NCI-H1092 (cell line): ENCODE data around the gene EHD2.
"Not testable (repeated sequence)": the region's sequence is repeated elsewhere in the genome, so short reads cannot be mapped to it uniquely, and the experiment has no call there.

Source experiments
- DNase-seq: peaks from one replicate; lab custom pipeline; 2025; lab: John Stamatoyannopoulos, UW

The EHD2 gene

DNA sequence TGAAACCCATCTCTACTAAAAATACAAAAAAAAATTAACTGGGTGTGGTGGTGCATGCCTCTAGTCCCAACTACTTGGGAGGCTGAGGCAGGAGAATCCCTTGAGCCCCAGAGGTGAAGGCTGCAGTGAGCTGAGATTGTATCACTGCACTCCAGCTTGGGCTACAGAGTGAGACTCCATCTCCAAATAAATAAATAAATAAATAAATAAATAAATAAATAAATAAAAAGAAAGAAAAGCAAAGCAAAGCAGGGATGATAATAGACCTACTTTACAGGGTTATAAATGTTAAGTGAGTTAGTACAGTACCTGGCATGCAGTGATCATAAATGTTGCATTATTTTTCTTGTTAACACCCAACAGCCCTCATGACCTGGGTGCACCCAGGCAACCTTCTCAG lies 1.6 kb downstream of the EHD2 start:
- DNase-seq, result not testable (repeated sequence)

DNA sequence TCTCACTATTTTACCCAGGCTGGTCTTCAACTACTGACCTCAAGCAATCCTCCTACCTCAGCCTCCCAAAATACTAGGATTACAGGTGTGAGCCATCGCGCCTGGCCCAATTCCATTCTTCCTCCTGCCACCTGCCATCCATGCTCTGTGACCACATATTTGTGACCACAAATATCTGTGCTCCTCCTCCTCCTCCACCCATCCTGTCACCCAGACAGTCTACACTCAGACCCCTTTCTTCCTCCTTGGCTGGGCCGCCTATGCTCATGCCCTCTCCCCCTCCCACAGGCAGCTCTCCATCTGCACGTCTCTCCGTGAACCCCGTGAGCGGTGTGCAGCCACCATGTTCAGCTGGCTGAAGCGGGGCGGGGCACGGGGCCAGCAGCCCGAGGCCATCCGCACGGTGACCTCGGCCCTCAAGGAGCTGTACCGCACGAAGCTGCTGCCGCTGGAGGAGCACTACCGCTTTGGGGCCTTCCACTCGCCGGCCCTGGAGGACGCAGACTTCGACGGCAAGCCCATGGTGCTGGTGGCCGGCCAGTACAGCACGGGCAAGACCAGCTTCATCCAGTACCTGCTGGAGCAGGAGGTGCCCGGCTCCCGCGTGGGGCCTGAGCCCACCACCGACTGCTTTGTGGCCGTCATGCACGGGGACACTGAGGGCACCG lies 3.2 kb downstream of the EHD2 start:
- no peak for DNase-seq

DNA sequence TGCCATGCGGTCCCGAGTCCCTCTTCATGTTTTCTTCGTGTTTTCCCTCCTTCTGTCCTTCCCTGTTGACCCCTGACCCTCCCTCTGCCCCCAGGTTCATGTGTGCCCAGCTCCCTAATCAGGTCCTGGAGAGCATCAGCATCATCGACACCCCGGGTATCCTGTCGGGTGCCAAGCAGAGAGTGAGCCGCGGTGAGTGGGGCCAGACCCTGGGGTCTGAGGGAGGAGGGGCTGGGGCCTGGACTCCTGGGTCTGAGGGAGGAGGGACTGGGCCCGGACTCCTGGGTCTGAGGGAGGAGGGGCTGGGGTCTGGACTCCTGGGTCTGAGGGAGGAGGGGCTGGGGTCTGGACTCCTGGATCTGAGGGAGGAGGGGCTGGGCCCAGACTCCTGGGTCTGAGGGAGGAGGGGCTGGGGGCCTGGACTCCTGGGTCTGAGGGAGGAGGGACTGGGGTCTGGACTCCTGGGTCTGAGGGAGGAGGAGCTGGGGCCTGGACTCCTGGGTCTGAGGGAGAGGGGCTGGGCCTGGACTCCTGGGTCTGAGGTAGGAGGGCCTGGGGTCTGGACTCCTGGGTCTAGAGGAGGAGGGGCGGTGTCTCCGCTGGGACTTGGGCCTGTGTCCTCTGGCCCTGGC lies 5.3 kb downstream of the EHD2 start:
- not testable (repeated sequence) for DNase-seq

GRCh38 chr19:47719047-47719859 lies 6.0 kb downstream of the EHD2 start:
- no peak for DNase-seq

GRCh38 chr19:47720669-47721422 lies 7.6 kb downstream of the EHD2 start:
- DNase-seq, result no peak

DNA sequence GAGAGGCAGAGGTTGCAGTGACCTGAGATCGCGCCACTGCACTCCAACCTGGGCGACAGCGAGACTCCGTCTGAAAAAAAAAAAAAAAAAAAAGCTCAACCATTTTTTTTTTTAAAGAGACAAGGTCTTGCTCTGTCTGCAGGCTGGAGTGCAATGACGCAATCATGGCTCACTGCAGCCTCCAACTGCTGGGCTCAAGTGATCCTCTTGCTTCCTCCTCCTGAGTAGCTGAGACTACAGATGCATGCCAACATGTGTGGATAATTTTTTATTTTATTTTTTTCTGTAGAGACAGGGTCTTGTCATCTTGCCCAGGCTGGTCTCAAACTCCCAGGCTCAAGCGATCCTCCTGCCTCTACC lies 10.3 kb downstream of the EHD2 start:
- DNase-seq, result no peak

DNA sequence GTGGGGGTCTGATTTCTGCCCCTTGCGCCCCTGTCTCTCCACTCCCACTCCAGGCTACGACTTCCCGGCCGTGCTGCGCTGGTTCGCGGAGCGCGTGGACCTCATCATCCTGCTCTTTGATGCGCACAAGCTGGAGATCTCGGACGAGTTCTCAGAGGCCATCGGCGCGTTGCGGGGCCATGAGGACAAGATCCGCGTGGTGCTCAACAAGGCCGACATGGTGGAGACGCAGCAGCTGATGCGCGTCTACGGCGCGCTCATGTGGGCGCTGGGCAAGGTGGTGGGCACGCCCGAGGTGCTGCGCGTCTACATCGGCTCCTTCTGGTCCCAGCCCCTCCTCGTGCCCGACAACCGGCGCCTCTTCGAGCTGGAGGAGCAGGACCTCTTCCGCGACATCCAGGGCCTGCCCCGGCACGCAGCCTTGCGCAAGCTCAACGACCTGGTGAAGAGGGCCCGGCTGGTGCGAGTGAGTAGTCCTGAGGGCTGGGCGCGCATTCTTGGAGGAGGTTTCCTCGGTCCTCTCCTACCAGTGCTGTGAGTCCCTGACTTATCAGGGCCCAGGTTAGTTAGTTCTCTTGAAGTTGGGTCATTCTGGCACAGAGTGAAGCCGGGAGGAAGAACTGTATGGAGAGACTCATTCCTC lies 12.7 kb downstream of the EHD2 start:
- no peak for DNase-seq

GRCh38 chr19:47726467-47726866 lies 13.2 kb downstream of the EHD2 start:
- DNase-seq, result no peak

GRCh38 chr19:47728295-47728694 lies 15.1 kb downstream of the EHD2 start:
- DNase-seq, result not testable (repeated sequence)

DNA sequence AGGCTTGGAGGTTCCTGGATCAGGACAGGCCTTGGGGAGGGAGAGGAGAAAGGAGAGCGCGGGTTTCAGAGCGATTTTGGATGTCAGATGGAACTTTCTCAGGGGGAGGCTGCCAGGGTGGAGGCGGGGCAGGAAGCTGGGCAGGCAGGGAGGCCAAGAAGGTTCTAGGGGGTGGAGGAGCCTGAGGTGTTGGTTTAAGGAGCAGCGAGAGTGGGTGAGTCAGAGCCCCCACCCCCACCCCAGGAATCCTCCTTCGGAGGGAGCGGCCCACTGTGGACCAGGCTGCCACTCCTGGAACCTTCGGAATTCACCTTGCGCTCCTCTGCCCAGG lies 16.2 kb downstream of the EHD2 start:
- no peak for DNase-seq

DNA sequence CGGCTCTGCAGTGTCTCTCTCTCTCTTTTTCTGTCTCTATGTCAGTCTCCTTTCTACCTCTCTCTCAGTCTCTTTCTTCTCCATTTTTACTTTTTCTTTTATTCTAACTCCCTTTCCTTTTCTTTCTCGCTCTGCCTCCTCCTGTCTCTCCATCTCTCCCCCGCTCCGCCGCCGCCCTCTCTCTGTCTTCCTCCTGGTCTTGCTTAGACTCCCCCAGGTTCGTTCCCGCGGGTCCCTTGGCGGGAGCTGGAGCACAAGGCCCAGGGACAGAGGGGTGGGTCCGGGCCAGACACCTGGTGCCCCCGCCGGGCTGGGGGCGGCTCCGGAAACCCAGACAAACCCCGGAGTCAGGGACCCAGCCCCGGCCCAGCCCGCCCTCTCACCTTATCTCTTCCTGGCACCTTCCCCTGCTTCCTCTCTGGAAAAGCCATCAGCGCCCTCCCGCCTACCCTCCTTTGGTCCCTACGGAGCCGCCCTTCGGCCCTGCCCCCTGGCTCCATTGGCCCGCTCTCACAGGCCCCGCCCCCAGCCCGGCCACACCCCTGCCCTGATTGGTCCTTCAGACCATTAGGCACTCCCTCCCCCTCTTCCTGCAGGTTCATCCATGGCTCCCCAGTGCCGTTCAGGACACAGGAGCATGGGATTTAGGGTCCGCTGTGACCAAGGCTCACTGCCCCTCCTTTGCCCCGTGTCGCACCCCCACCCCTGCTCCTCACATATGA lies 16.7 kb downstream of the EHD2 start:
- no peak for DNase-seq

DNA sequence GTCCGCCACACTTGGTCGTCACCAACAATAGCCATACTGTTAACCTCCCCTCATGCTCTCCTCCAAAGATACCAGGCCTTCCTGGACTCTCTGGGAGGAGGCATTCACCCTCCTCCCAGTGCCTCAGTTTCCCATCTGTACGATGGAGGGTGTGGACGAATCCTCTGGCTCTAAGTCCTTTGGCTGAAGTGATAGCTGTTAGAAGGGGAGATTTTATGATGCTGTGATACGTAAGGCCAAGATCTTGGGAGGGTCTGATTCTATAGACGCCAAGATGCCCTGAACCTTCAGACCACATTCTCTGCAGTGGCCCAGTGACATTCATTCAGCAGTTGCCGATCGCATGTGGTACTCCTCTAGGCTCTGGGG lies 17.3 kb downstream of the EHD2 start:
- DNase-seq, result no peak

- DNase-seq, result no peak
These were observed 17.7 kb downstream of the EHD2 start for GRCh38 chr19:47730910-47731309.

DNA sequence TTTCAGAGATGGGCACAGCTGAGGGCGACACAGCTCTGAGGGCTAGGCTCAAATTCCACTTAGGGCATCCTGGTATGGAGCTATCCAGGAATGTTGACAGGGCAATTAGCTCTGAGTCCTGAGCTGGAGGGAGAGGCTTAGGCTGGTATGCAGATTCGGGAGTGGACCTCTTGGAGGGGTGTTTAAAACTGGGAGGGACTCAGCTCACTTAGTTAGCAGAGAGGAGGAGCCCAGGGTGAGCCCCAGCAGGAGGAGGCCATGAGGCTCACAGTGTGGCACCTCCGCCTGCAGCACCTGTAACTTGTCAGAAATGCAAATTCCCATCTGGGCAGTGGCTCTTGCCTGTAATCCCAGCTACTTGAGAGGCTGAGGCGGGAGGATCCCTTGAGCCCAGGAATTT lies 21.9 kb downstream of the EHD2 start:
- DNase-seq, result no peak

GRCh38 chr19:47740866-47741519 lies 27.8 kb downstream of the EHD2 start:
- no peak for DNase-seq

DNA sequence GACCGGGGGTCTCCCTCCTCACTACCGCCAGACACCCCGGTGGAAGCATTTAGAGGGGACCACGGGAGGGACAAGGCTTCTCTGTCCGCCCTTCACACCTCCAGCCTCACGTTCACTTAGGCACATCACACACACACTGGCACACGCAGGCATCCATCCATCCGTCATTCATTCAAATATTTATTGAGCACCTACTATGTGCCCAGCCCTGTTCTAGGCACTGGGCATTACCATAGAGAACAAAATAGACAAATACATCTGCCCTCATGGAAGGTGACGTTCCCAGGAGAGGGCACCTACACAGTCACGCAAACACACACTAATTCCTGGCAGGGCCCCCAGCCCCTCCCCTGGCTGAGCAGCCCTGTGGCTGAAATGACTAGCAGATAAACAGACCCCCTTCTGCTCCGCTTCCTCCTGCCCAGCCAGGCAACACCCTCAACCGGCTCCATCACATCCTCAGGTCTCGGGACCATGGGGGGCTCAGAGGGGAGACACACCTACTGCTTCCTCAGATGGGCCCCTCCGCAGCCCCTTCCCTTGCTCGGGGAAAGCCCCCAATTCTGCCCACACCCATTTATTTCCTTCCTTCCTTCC lies 28.4 kb downstream of the EHD2 start:
- no peak for DNase-seq

DNA sequence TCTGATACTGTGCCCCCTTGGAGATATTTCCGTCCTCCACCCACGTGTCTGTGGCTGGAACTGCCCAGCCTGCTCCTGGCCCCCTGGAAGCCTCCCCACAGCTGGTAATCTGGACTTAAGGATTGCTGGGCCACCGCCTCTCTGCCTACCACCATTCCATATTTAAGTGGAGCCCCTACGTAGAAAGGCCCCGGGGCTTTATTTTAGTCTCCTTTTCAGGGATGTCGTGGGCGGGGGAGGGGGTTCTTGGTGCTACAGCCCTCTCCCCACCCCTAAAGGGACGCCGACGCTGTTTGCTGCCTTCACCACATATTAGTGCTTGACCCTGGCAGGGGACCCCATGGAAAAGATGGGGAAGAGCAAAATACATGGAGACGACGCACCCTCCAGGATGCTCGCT lies 29.4 kb downstream of the EHD2 start:
- no peak for DNase-seq

DNA sequence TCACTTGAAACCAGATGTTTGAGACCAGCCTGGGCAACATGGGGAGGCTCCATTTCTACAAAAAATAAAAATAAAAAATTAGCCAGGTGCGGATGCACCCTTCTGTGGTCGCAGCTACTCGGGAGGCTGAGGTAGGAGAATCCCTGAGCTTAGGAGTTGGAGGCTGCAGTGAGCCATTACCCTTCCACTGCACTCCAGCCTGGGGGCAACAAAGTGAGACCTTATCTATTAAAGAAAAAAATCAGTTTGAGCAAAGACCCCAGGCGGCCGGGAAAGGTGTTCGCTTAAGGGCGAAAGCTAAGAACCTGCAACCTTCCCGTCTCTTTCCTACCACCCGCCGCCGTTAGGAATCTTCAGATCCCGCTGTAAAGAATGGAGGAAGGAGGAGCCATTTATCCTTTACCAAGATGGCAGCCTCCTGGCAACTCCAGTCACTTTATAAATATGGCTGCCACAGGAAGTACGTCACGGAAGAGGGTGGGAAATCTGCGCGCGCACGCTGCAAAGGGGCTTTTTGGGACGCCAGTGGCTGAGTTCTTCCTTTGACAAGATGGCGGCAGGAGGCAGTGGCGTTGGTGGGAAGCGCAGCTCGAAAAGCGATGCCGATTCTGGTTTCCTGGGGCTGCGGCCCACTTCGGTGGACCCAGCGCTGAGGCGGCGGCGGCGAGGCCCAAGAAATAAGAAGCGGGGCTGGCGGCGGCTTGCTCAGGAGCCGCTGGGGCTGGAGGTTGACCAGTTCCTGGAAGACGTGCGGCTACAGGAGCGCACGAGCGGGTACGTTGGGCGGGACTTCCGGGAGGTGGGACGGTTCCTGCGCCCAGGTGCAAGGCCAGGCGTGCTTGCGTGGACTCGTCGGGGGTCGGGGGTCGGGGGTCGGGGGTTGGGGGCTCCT lies 32.0 kb downstream of the EHD2 start, which contains the start of gene NOP53:
NOP53 (plus strand) TSS at position 537 of the 892 bp plus-strand sequence; CDS start at position 551, 14 bp downstream.
- DNase-seq, result peak; percentile 90

DNA sequence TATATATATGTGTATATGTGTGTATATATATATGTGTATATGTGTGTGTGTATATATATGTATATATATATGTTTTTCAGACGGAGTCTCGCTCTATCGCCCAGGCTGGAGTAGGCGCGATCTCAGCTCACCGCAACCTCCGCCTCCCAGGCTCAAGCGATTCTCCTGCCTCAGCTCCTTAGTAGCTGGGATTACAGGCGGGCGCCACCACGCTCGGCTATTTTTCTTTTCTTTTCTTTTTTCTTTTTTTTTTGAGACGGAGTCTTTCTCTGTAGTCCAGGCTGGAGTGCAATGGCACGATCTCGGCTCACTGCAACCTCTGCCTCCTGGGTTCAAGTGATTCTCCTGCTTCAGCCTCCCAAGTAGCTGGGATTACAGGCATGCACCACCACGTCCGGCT lies 32.9 kb downstream of the EHD2 start:
- DNase-seq, result not testable (repeated sequence)
